ENCODE data around the gene DMRTA2. TPM values are rescaled to one million over a fixed set of nuclear protein-coding genes. Genes with fewer than 3 reads are reported as not detected.

DMRTA2 gene
- total RNA-seq, 2 experiments from 2014 or later, result not detected

- ChIA-PET POLR2A (interaction anchor here (1.0 kb wide), 1 partner anchor 9 kb away, joined by 3 read pairs; no protein-coding TSS in a partner anchor), CTCF (interaction anchor here (1.0 to 1.2 kb wide), 2 partner anchors 276 to 284 kb away, joined by 3 read pairs; no protein-coding TSS in a partner anchor)
- H3K4me1 Mint-ChIP-seq (ENCODE audit: low read depth), result peaks cover 55% of the 10 kb centered on the region
- H3K4me3 Mint-ChIP-seq, result peak overlapping the region; percentile 40
- no peak for DNase-seq
- ATAC-seq, result no peak
- no peaks in the 10 kb centered on the region for H3K9me3 Mint-ChIP-seq (ENCODE audit: insufficient read depth)
- H3K36me3 Mint-ChIP-seq (ENCODE audit: low read depth), result peaks cover 22% of the 10 kb centered on the region
- peak overlapping the region; percentile 5 for H3K27ac Mint-ChIP-seq
- H3K27me3 Mint-ChIP-seq (ENCODE audit: low read depth), result peaks cover 80% of the 10 kb centered on the region
These were observed 1.2 kb downstream of the DMRTA2 start for GRCh38 chr1:50421768-50422674.

GRCh38 chr1:50421366-50421748 is 1.9 kb downstream of the DMRTA2 start:
- ChIA-PET CTCF (no interaction called here), POLR2A (interaction anchor here (1.0 kb wide), 1 partner anchor 9 kb away, joined by 3 read pairs; no protein-coding TSS in a partner anchor)
- Mint-ChIP-seq H3K36me3 (ENCODE audit: low read depth) (peaks cover 22% of the 10 kb centered on the region), H3K27ac (peak overlapping the region; percentile 5), H3K27me3 (ENCODE audit: low read depth) (peaks cover 83% of the 10 kb centered on the region), H3K4me1 (ENCODE audit: low read depth) (peaks cover 58% of the 10 kb centered on the region), H3K9me3 (ENCODE audit: insufficient read depth) (no peaks in the 10 kb centered on the region), H3K4me3 (no peak overlapping the region)
- DNase-seq (no peak), ATAC-seq (no peak)

- ChIA-PET CTCF (no interaction called here), POLR2A (interaction anchor here (1.0 kb wide), 1 partner anchor 10 kb away, joined by 3 read pairs; no protein-coding TSS in a partner anchor)
- Mint-ChIP-seq H3K27me3 (ENCODE audit: low read depth) (peaks cover 83% of the 10 kb centered on the region), H3K36me3 (ENCODE audit: low read depth) (peaks cover 22% of the 10 kb centered on the region), H3K27ac (peak overlapping the region; percentile 56), H3K4me1 (ENCODE audit: low read depth) (peaks cover 54% of the 10 kb centered on the region), H3K9me3 (ENCODE audit: insufficient read depth) (no peaks in the 10 kb centered on the region), H3K4me3 (no peak overlapping the region)
- ATAC-seq (no peak), DNase-seq (no peak)
These were observed 2.4 kb downstream of the DMRTA2 start for GRCh38 chr1:50420689-50421365.

GRCh38 chr1:50419907-50420677 is 3.2 kb downstream of the DMRTA2 start:
- Mint-ChIP-seq H3K27ac (peak overlapping the region; percentile 56), H3K4me3 (peak overlapping the region; percentile 29), H3K36me3 (ENCODE audit: low read depth) (peaks cover 22% of the 10 kb centered on the region), H3K9me3 (ENCODE audit: insufficient read depth) (no peaks in the 10 kb centered on the region), H3K27me3 (ENCODE audit: low read depth) (peaks cover 82% of the 10 kb centered on the region), H3K4me1 (ENCODE audit: low read depth) (peaks cover 48% of the 10 kb centered on the region)
- POLR2A ChIA-PET, result no interaction called here
- ATAC-seq, result no peak
- CTCF ChIA-PET, result no interaction called here
- DNase-seq, result no peak

- Mint-ChIP-seq H3K9me3 (ENCODE audit: insufficient read depth) (no peaks in the 10 kb centered on the region), H3K4me1 (ENCODE audit: low read depth) (peaks cover 40% of the 10 kb centered on the region), H3K36me3 (ENCODE audit: low read depth) (peaks cover 19% of the 10 kb centered on the region), H3K4me3 (peak overlapping the region; percentile 29), H3K27ac (peak overlapping the region; percentile 56), H3K27me3 (ENCODE audit: low read depth) (peaks cover 82% of the 10 kb centered on the region)
- no peak for DNase-seq
- CTCF ChIA-PET, result no interaction called here
- POLR2A ChIA-PET, result no interaction called here
- ATAC-seq, result no peak
These were observed 3.9 kb downstream of the DMRTA2 start for GRCh38 chr1:50419192-50419906.

GRCh38 chr1:50418600-50419109 is 4.6 kb downstream of the DMRTA2 start:
- POLR2A ChIA-PET, result no interaction called here
- Mint-ChIP-seq H3K27me3 (ENCODE audit: low read depth) (peaks cover 82% of the 10 kb centered on the region), H3K9me3 (ENCODE audit: insufficient read depth) (no peaks in the 10 kb centered on the region), H3K27ac (no peak overlapping the region), H3K4me1 (ENCODE audit: low read depth) (peaks cover 34% of the 10 kb centered on the region), H3K36me3 (ENCODE audit: low read depth) (peaks cover 15% of the 10 kb centered on the region), H3K4me3 (peak overlapping the region; percentile 25)
- no peak for DNase-seq
- no peak for ATAC-seq
- CTCF ChIA-PET, result no interaction called here

GRCh38 chr1:50417946-50418599 is 5.2 kb downstream of the DMRTA2 start:
- Mint-ChIP-seq H3K9me3 (ENCODE audit: insufficient read depth) (no peaks in the 10 kb centered on the region), H3K27ac (no peak overlapping the region), H3K4me1 (ENCODE audit: low read depth) (peaks cover 29% of the 10 kb centered on the region), H3K36me3 (ENCODE audit: low read depth) (peaks cover 15% of the 10 kb centered on the region), H3K4me3 (peak overlapping the region; percentile 12), H3K27me3 (ENCODE audit: low read depth) (peaks cover 80% of the 10 kb centered on the region)
- POLR2A ChIA-PET, result no interaction called here
- CTCF ChIA-PET, result no interaction called here
- ATAC-seq (no peak), DNase-seq (no peak)

- Mint-ChIP-seq H3K4me1 (ENCODE audit: low read depth) (peaks cover 24% of the 10 kb centered on the region), H3K36me3 (ENCODE audit: low read depth) (peaks cover 13% of the 10 kb centered on the region), H3K27ac (peak overlapping the region; percentile 49), H3K4me3 (no peak overlapping the region), H3K9me3 (ENCODE audit: insufficient read depth) (no peaks in the 10 kb centered on the region), H3K27me3 (ENCODE audit: low read depth) (peaks cover 80% of the 10 kb centered on the region)
- DNase-seq (no peak), ATAC-seq (no peak)
- CTCF ChIA-PET, result no interaction called here
- POLR2A ChIA-PET, result no interaction called here
These were observed 5.7 kb downstream of the DMRTA2 start for GRCh38 chr1:50417507-50417906.

GRCh38 chr1:50416553-50417453 is 6.4 kb downstream of the DMRTA2 start:
- Mint-ChIP-seq H3K27ac (peak overlapping the region; percentile 57), H3K4me3 (peak overlapping the region; percentile 7), H3K9me3 (ENCODE audit: insufficient read depth) (no peaks in the 10 kb centered on the region), H3K27me3 (ENCODE audit: low read depth) (peaks cover 76% of the 10 kb centered on the region), H3K4me1 (ENCODE audit: low read depth) (peaks cover 20% of the 10 kb centered on the region), H3K36me3 (ENCODE audit: low read depth) (peaks cover 9% of the 10 kb centered on the region)
- ATAC-seq (no peak), DNase-seq (no peak)
- ChIA-PET CTCF (no interaction called here), POLR2A (no interaction called here)

- ChIA-PET POLR2A (no interaction called here), CTCF (no interaction called here)
- Mint-ChIP-seq H3K27ac (peak overlapping the region; percentile 57), H3K4me1 (ENCODE audit: low read depth) (peaks cover 18% of the 10 kb centered on the region), H3K4me3 (peak overlapping the region; percentile 7), H3K9me3 (ENCODE audit: insufficient read depth) (no peaks in the 10 kb centered on the region), H3K27me3 (ENCODE audit: low read depth) (peaks cover 74% of the 10 kb centered on the region), H3K36me3 (ENCODE audit: low read depth) (peaks cover 6% of the 10 kb centered on the region)
- DNase-seq, result no peak
- ATAC-seq, result no peak
These were observed 7.1 kb downstream of the DMRTA2 start for GRCh38 chr1:50416150-50416527.
